CD4-positive, alpha-beta T cell treated with Interleukin-2 at 100 ng/mL for 4 hours (primary cell): ENCODE measurements around the gene BCKDK.
"Not testable (repeated sequence)": the region's sequence is repeated elsewhere in the genome, so short reads cannot be mapped to it uniquely, and the experiment has no call there.

Source experiments
- DNase-seq: peaks from one replicate; pipeline ENCODE4 v3.0.0-alpha.2; 2020; ENCODE audit warnings: low spot score

The BCKDK gene

DNA sequence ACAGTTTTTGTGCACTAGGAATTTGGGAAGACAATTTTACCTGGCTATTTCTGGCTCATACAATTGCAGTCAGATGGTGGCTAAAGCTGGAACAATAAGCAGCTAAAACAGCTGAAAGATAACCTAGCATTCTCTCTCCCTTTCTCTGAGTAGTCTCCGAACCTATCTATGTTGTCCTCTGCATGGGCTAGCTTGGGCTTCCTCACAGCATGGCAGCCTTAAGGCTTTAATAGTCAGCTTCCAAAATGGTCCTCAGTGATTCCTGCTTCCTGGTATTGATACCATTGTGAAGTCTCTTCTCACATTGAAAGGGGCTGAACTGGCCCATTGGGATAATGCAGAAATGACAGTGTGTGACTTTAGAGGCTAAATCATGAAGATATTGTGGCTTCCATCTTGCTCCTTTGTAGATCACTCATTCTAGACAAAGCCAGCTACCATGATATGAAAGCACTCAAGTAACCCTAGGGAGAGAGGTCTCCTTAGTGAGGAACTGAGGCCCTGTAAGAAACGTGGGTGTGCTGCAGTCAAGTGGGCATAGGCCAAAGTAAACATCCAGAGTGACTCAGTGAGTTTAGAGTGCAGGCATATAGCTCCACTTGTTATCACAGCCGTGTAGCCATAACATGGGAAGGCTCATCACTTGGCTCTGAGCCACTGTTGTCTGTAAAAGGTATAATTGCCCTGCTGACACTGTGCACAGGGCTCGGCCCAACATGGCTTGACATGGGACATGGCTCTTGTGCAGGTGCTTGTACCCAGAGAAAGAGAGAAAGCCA lies 8.1 kb upstream of the BCKDK start:
- DNase-seq = no peak

GRCh38 chr16:31100876-31101641 lies 7.1 kb upstream of the BCKDK start:
- not testable (repeated sequence) for DNase-seq

GRCh38 chr16:31105677-31106213 lies 2.4 kb upstream of the BCKDK start:
- peak; percentile 76 for DNase-seq

- DNase-seq = no peak
Observed at GRCh38 chr16:31106509-31107464, 1.4 kb upstream of the BCKDK start.

- DNase-seq = no peak
Observed at GRCh38 chr16:31107465-31107867, 720 bp upstream of the BCKDK start.

- no peak for DNase-seq
Observed at GRCh38 chr16:31108794-31109558, 790 bp downstream of the BCKDK start.

DNA sequence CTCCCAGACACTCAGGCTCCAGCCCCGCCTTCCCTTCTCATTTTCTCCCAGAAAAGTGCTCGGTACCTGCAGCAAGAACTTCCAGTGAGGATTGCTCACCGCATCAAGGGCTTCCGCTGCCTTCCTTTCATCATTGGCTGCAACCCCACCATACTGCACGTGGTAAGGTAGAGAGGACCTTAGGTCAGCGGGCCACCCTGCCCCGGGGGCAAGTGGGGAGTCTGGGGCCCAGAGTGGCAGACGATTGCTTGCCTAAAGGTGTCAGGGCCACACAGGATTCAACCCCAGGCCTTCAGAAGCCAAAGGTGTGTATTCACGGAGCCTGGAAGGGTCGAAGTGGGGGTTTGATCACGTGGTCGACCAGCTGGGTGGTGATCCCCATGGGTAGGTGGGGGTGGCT lies 1.4 kb downstream of the BCKDK start:
- no peak for DNase-seq

DNA sequence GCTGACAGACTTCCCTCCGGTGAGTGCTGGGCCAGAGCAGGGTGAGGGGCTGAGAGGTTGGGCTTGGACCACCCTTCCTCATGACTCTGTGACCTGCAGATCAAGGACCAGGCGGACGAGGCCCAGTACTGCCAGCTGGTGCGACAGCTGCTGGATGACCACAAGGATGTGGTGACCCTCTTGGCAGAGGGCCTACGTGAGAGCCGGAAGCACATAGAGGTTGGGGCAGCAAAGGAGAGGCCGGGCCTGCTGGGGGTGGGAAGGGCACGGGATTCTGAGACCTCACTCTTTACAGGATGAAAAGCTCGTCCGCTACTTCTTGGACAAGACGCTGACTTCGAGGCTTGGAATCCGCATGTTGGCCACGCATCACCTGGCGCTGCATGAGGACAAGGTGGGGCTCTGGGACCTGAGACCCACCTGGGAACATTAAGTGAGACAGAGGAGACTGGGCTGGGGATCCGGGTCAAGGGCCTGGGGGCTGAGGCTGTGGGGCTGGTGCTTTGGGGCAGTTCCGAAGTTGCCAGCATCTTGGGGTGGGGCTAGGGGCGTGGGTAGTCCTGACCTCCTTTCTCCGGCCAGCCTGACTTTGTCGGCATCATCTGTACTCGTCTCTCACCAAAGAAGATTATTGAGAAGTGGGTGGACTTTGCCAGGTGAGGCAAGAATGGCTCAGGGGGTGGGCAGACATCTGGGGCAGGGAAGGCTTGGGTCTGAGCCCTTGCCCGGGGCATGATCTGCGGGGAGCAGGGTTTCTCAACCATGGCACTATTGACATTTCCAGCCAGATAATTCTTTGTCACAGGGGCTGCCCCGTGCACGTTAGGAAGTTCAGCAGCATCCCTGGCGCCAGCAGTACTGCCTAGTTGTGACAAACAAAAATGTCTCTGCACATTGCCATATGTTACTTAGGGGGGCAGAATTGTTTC lies 2.2 kb downstream of the BCKDK start:
- DNase-seq = no peak

GRCh38 chr16:31111881-31112466 lies 3.8 kb downstream of the BCKDK start:
- DNase-seq = no peak

- no peak for DNase-seq
Observed at GRCh38 chr16:31112711-31113110, 4.5 kb downstream of the BCKDK start.

DNA sequence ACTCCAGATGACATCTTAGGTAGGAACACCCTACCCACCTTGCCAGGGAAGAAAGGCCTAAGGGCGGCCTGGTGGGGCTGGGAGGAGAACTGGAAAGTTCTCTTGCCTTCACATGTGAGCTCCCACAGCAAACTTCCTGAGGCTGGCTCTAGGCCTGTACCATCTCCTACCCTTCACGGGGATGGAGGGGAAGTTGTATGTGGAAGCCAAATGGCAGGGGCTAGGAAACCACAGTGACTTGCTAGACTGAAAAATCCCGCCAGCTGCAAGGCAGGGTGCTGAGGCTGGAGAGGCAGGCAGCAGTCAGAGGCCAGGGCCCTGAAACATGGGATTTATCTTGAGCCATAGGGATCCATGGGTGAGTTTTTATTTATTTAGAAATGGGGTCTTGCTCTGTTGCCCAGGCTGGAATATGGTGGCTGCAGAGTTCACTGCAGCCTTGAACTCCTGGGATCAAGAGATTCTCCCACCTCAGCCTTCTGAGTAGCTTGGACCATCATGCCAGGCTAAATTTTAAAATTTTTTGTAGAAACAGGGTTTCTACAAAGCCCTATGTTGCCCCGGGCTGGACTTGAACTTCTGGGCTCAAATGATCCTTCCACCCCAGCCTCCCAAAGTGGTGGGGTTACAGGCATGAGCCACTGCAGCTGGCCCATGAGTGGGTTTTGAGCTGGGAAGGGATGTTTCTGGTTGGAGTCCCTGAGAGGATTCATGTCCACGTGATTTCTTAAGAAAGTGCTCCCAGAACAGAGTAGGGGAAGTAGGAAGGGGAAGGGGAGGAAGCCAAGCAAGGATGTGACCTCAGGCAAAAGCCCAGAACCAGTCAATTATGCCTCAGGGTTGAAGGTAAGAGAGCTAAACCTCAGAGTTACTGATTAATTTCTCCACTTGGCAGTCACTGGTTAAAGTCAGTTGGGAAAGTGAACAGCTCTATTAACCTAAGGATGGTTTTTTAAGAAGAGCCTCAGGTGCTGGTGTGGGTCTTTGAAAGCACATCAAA lies 5.2 kb downstream of the BCKDK start:
- no peak for DNase-seq

DNA sequence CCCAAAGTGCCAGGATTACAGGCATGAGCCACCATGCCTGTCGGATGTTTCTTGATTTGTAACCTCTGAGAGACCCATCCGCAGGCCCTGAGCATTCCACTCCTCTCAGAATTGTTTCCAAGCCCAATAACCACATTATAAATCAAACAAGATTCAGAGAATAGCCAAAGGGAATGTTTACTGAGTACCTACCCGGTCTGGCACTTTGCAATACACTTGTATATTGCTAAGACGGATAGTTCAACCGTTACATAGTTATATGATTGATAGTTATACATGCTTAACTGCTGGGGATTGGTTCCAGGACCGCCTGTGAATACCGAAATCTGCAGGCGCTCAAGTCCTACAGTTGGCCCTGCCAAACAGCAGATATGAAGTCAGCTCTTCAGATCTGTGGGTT lies 6.3 kb downstream of the BCKDK start:
- no peak for DNase-seq

DNA sequence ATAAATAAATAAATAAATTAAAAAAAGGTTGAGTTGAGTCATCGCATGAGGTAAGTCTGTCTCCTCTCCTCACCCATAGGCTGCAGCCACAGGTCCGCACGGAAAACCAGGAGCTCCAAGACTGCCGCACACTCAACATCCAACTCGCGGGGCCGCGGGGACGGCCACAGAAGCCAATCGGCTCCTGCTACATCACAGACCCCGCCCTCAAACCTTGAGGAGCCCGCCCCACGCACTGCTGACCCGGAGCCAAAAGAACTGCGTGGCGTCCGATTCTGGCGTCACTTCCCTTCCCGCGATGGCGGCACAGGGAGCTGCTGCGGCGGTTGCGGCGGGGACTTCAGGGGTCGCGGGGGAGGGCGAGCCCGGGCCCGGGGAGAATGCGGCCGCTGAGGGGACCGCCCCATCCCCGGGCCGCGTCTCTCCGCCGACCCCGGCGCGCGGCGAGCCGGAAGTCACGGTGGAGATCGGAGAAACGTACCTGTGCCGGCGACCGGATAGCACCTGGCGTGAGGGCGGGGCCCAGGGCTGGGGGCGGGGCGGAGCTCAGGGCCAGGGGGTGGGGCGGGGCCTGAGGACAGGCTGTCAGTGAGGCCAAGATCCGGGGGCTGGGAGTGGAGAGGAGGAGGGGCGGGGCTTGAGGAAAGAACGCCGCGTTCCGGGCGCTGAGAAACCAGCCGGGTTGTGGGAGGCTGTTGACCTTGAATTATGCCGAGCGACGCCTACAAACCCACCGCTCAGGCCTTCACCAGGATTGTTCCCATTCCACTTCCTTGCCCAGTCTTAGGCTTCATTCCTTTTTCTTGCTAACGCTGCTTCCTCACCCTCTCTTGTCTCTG lies 9.4 kb downstream of the BCKDK start, which contains the start of gene KAT8:
Gene KAT8 (plus strand): TSS at position 281 of the 839 bp plus-strand sequence. CDS start 18 bp downstream, at position 299.
- DNase-seq = peak; percentile 97

GRCh38 chr16:31118223-31119155 lies 10.3 kb downstream of the BCKDK start:
- DNase-seq = no peak

DNA sequence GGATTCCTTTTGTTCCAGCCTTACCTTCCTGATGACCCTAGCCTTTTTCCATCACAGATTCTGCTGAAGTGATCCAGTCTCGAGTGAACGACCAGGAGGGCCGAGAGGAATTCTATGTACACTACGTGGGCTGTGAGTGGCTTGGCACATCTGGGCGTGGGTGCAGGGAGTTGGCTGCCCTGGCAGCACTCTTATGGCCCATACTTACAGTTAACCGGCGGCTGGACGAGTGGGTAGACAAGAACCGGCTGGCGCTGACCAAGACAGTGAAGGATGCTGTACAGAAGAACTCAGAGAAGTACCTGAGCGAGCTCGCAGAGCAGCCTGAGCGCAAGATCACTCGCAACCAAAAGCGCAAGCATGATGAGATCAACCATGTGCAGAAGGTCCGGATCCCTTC lies 11.9 kb downstream of the BCKDK start:
- DNase-seq = no peak

GRCh38 chr16:31125844-31126243 lies 17.7 kb downstream of the BCKDK start:
- no peak for DNase-seq
